IPS-NIHi7 (cell line): ENCODE data around the gene ADGRB3.
"Not testable (repeated sequence)": the region's sequence is repeated elsewhere in the genome, so short reads cannot be mapped to it uniquely, and the experiment has no call there.

Experiments used
- DNase-seq: peaks from one replicate; pipeline ENCODE4 v3.0.0; 2012; ENCODE audit warnings: mixed read lengths; ENCODE audit errors: extremely low spot score

ADGRB3 gene

GRCh38 chr6:68740828-68741500, 105.9 kb downstream of the ADGRB3 start:
- no peak for DNase-seq

- no peak for DNase-seq
Measured at GRCh38 chr6:68741501-68742386, 106.7 kb downstream of the ADGRB3 start.

GRCh38 chr6:68743099-68743498, 108.0 kb downstream of the ADGRB3 start:
- no peak for DNase-seq

GRCh38 chr6:68744376-68744775, 109.3 kb downstream of the ADGRB3 start:
- not testable (repeated sequence) for DNase-seq

GRCh38 chr6:68746376-68746775, 111.3 kb downstream of the ADGRB3 start:
- no peak for DNase-seq

GRCh38 chr6:68747110-68747790, 112.2 kb downstream of the ADGRB3 start:
- no peak for DNase-seq

GRCh38 chr6:68747832-68748231, 112.8 kb downstream of the ADGRB3 start:
- DNase-seq, result not testable (repeated sequence)

- DNase-seq, result no peak
Measured at GRCh38 chr6:68754681-68755213, 119.7 kb downstream of the ADGRB3 start.

GRCh38 chr6:68756454-68757375, 121.6 kb downstream of the ADGRB3 start:
- no peak for DNase-seq

GRCh38 chr6:68757821-68758220, 122.7 kb downstream of the ADGRB3 start:
- no peak for DNase-seq

- no peak for DNase-seq
Measured at GRCh38 chr6:68758559-68758958, 123.5 kb downstream of the ADGRB3 start.

- no peak for DNase-seq
Measured at GRCh38 chr6:68760485-68760884, 125.4 kb downstream of the ADGRB3 start.

GRCh38 chr6:68760941-68761676, 126.0 kb downstream of the ADGRB3 start:
- DNase-seq, result no peak

GRCh38 chr6:68761985-68762384, 126.9 kb downstream of the ADGRB3 start:
- DNase-seq, result no peak

- no peak for DNase-seq
Measured at GRCh38 chr6:68771426-68771825, 136.3 kb downstream of the ADGRB3 start.

- DNase-seq, result no peak
Measured at GRCh38 chr6:68774843-68775242, 139.8 kb downstream of the ADGRB3 start.

- DNase-seq, result no peak
Measured at GRCh38 chr6:68776354-68776753, 141.3 kb downstream of the ADGRB3 start.

- DNase-seq, result no peak
Measured at GRCh38 chr6:68777956-68778355, 142.9 kb downstream of the ADGRB3 start.

- peak; percentile 58 for DNase-seq
Measured at GRCh38 chr6:68778356-68779020, 143.4 kb downstream of the ADGRB3 start.

- DNase-seq, result no peak
Measured at GRCh38 chr6:68779366-68779765, 144.3 kb downstream of the ADGRB3 start.
